LoVo (cell line): Measurements from ENCODE around the gene AHSG.
"Not testable (repeated sequence)": the region's sequence is repeated elsewhere in the genome, so short reads cannot be mapped to it uniquely, and the experiment has no call there.

ENCODE experiments used
- DNase-seq: peaks from one replicate; pipeline ENCODE4 v3.0.0-alpha.2; 2016; ENCODE audit warnings: low spot score

The AHSG gene

DNA sequence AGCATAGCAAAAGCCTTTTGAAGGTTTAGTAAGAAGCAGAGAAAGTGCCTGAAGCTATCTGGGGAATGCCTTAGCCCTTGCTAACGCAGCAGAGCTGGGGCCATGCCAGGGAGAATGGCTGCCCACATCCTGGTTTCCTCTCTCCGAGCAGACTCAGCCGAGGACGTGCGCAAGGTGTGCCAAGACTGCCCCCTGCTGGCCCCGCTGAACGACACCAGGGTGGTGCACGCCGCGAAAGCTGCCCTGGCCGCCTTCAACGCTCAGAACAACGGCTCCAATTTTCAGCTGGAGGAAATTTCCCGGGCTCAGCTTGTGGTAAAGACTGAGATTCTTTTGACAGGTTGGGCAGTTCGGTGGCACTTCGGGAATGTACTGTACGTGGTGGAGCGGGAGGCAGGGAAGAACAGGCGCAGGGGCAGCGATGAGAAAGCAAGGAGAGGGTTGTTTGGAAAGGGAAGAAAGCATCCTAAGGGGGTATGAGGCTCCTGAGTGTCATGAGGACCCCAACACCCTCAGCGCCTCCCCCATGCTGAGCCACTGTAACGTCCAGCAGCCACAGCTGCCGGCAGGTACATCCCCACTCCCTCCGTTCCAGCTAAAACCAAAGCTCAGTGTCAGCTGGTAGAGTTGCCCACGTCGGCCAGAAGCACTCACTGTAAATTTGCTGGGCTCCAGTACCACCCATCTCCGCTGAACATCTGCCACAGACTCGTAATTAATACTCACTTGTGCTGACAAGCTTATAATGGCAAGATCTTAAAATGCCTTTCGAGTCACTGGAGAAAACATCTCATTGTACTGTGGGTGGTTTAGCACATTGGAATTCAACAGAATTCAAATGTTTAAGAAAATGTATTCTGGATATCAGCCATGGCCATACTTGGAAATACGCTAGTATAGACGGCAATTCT, 4.4 kb downstream of the AHSG start:
- peak; percentile 95 for DNase-seq

- no peak for DNase-seq
Measured at GRCh38 chr3:186618318-186618938, 5.6 kb downstream of the AHSG start.

DNA sequence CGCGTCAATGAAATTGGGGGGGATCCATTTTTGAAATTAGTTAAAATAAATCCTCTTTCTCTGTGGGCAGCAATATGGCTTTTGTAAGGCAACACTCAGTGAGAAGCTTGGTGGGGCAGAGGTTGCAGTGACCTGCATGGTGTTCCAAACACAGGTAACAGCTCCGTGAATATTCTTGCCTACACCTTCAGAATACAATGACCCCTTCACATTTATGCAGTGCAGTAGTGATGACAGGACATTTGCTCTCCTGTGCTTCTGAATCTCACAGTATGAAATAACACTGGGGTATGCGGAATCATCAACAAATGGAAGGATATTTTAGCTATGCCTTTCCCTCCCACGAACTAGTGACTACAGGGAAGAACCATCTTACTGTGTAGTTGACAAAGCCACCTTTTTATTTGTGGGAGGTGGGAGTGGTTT, 6.9 kb downstream of the AHSG start:
- DNase-seq, result no peak

- DNase-seq, result no peak
Measured at GRCh38 chr3:186620213-186621092, 7.6 kb downstream of the AHSG start.

DNA sequence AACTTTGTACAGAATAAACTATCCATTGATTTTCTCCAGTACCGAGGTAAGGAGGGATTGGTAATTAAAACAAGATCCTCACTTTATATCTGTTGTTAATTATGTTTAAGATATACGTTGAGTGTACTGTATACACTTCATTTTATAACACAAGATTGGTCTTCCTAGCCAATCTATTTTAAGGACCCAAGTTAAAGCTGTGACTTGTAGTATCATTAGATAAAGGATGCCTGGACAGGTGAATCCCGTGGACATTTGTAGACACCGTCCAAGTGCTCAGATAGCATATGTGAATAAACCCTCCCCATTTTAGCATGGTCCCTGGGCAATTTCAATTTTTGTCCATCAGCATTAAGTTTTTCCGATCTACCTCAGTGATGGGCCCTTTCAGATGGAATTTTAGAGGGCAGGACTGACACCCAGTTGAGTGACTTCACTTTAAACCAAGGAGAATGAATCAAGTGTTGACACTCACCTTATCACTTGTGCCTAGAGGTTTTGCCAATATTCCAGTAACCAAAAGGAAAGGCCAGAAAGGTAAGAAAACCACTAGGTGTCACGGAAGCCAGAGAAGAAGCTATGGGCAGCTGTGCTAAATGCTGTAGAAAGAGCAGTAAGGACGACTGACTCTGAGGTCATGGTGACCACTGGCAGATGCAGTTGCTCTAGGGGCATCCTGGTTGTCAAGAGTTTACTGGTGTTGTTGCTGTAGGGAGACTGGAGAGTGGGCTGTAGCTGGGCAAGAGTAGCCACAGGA, 9.2 kb downstream of the AHSG start:
- no peak for DNase-seq

- DNase-seq, result no peak
Measured at GRCh38 chr3:186622651-186623310, 9.9 kb downstream of the AHSG start.

DNA sequence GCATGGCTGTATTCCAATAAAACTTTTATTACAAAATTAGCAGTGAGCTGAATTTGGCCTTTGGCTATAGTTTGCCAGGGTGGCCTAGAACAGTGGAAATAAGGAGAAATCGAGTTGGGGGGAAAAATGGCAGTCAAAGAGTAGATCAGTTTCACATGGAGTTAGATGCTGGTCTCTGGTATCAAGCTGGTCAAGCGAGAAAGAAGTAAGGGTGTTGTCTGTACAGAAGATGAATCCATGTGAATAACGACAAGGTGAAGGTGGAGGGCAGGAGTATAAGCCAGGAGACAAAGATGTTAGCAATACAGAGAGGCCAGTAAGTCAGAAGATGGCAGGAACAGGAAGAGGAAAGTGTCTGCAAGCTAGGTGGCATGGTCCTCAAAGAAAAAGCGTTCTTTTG, 11.7 kb downstream of the AHSG start:
- DNase-seq, result no peak

DNA sequence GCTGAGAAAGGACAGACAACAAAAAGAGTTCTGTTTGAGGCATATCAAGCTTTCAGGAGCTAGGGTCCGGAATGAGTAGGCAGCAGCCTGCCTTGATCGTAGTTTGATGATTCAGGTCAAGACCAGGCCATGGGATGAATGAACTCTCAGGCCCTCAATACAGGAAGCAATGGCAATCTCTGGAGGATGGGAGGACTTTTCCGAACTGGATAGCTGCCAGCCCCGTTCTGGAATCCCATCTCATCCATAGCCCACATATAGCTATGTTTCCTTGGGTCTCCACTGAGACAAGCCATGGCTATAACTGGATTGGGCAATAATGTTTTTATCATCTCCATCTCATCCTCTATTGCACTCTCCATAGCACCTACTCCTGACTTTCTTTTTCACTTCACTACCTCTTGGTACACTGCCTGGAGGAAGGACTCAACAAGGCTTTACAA, 12.8 kb downstream of the AHSG start:
- DNase-seq, result no peak

DNA sequence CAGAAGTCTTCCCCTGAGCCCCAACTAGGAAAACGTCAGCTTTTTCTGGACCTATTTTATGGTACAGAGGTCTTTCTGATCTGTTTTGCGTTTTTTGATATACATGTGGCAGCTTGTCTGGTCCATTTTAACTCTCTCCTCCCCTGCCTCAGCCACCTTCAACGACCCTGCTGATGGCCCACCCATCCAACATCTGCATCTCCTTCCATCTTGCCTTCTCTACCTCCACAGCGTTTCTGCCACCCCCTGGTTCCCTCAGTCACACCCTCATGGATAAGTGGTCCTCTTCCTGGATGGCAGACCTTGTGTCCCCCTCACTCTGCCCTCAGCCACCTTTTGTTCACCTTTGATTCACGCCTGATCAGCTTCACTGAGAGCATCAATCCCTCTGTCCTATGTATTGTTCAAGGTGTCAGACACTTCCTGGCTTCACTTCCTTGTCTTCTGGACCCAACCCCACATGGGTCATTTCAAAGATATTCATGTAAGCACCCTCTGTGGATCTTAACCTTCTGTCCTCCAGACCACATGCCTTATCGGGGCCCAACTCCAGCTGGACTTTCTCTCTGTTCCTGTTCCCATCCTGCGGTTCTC, 13.5 kb downstream of the AHSG start:
- DNase-seq, result no peak

GRCh38 chr3:186627852-186628414, 15.1 kb downstream of the AHSG start:
- no peak for DNase-seq

DNA sequence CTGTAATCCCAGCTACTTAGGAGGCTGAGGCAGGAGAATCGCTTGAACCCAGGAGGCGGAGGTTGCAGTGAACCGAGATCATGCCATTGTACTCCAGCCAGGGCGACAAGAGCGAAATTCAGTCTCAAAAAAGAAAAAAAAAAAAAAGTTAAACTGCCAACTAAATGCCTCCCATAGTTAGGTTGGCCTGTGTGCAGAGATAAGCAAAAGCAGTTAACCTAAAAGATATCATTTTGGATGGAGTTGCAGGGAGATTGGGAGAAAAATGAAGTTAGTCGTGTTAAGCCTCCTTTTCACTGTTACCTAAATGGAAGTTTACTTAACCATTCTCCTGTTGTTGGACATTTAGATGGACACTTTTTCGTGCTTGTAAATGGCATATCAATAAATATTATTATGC, 15.9 kb downstream of the AHSG start:
- DNase-seq, result no peak

- no peak for DNase-seq
Measured at GRCh38 chr3:186630950-186631641, 18.2 kb downstream of the AHSG start.

GRCh38 chr3:186633481-186633880, 20.6 kb downstream of the AHSG start:
- no peak for DNase-seq

- DNase-seq, result not testable (repeated sequence)
Measured at GRCh38 chr3:186634207-186634606, 21.3 kb downstream of the AHSG start.

- no peak for DNase-seq
Measured at GRCh38 chr3:186635532-186635931, 22.7 kb downstream of the AHSG start.

GRCh38 chr3:186636536-186636935, 23.7 kb downstream of the AHSG start:
- DNase-seq, result no peak

- DNase-seq, result no peak
Measured at GRCh38 chr3:186637686-186638085, 24.8 kb downstream of the AHSG start.

GRCh38 chr3:186638259-186638658, 25.4 kb downstream of the AHSG start:
- no peak for DNase-seq

GRCh38 chr3:186639778-186640472, 27.1 kb downstream of the AHSG start, which contains the start of gene FETUB:
TSS of gene FETUB (plus strand) at chr3:186640399. CDS start at chr3:186640461, 62 bp downstream.
- DNase-seq, result no peak
